Measurements from ENCODE around the gene CASKIN2.
"Not testable (repeated sequence)": the region's sequence is repeated elsewhere in the genome, so short reads cannot be mapped to it uniquely, and the experiment has no call there.

The CASKIN2 gene

DNA sequence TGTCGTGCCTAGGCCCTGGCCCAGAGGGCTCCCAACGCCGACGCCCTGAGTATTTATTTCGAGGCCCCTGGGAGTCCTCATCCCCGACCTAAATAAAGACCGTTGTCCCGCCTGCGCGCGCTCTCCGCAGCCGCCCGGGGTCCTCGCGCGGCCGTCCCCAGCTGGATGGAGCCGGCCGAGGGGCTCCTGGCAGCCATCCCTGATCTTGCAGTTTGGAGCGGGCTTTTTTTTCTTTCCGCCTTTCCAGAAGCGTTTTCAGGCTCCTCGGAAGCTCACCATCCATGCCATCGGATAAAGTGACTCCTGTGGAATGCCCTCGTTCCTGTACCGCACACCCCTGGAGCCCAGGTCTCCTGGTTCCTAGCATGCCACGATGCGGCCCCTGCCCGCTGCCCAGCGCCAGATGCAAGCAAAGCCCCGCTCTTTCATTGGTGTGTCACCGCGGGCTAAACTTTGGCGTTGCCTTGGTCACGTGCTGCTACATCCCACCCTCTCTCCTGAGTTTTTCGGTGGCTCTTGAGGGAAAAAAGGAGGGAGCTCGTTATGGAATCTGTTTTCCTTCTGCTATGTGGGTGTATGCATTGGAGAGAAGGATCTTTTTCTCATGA lies 58.2 kb downstream of the CASKIN2 start:
- no peak for DNase-seq (ENCODE audit: low read depth)
- H3K4me3 ChIP-seq (ENCODE audit: low read depth, low read length) = peak overlapping the region; percentile 92
- TF ChIP-seq, protein P1, sequence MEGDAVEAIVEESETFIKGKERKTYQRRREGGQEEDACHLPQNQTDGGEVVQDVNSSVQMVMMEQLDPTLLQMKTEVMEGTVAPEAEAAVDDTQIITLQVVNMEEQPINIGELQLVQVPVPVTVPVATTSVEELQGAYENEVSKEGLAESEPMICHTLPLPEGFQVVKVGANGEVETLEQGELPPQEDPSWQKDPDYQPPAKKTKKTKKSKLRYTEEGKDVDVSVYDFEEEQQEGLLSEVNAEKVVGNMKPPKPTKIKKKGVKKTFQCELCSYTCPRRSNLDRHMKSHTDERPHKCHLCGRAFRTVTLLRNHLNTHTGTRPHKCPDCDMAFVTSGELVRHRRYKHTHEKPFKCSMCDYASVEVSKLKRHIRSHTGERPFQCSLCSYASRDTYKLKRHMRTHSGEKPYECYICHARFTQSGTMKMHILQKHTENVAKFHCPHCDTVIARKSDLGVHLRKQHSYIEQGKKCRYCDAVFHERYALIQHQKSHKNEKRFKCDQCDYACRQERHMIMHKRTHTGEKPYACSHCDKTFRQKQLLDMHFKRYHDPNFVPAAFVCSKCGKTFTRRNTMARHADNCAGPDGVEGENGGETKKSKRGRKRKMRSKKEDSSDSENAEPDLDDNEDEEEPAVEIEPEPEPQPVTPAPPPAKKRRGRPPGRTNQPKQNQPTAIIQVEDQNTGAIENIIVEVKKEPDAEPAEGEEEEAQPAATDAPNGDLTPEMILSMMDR (conservative IDR thresholded peaks at IDR 0.05; ENCODE audit: low read depth, low read length) = no peak

DNA sequence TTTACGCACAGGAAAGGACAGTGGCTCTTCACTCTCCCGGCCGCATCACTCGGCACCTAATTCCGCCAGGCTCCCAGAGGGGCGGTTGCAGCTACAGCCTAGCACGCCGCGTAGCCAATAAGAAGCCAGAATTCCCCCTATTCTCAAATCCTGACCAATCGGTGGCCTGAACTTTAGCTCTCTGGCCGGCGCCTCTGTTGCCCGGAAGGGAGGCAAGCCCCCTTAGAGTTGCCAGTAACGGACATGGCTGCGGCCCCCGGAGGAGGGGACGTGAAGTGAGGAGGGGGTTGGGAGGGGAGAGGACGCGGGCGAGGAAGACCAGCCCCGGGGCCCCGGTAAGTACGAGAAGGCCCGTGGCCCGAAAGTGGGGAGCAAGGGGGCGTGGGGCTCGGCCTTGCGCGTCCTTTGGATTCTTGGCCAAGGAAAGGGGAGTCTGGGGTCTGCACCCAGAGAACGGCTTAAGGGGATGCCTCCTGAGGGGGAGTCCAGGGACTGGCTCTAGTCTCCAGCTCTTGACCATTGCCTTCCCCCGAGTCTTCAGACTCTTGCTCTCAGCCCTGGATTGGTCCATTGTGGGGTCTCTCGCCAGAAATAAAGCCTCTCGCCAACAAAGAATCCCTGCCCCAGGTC lies 58.8 kb downstream of the CASKIN2 start, which contains the start of gene TMEM94:
TMEM94 (plus strand) TSS at position 219 of the 630 bp plus-strand sequence. CDS start 15,271 bp downstream, outside the sequence.
- peak; percentile 99 for DNase-seq (ENCODE audit: low read depth)
- TF ChIP-seq, protein P1 (conservative IDR thresholded peaks at IDR 0.05; ENCODE audit: low read depth, low read length) = no peak
- H3K4me3 ChIP-seq (ENCODE audit: low read depth, low read length) = peak within 1 kb of the TSS; percentile 92

DNA sequence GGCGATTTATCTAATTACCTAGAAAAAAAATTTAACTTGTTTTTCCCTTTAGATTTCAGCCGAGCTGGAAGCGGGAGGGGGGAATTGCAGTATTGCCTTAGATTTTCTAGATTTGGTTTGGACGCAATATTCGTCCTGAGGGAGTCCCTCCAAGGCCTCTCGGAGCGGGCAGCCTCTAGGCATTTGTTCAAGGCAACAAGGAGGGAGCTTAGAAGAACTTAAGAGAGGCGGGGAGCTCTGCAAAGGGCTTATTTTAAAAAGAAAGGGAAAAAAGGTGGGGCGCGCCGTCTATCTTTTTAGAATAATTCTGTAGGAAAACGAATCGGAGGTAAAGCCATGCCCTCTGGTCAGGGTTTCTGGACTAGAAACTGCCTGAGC lies 59.3 kb downstream of the CASKIN2 start:
- H3K4me3 ChIP-seq (ENCODE audit: low read depth, low read length) = peak overlapping the region; percentile 92
- no peak for DNase-seq (ENCODE audit: low read depth)
- TF ChIP-seq, protein P1 (conservative IDR thresholded peaks at IDR 0.05; ENCODE audit: low read depth, low read length) = no peak

DNA sequence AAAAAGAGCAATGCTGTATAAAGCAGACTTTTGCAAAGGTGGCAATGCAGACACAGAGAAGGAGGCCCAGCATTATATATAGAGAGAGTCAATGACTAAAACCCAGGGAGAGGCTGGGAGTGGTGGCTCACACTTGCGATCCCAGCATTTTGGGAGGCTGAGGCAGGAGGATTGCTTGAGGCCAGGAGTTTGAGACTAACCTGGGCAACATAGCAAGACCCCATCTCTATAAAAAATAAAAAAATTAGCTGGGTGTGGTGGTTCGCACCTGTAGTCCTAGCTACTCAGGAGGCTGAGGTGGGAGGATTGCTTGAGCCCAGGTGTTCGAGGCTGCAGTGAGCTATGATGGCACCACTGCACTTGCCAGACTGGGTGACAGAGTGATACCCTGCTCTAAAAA lies 60.7 kb downstream of the CASKIN2 start:
- not testable (repeated sequence) for DNase-seq (ENCODE audit: low read depth)

DNA sequence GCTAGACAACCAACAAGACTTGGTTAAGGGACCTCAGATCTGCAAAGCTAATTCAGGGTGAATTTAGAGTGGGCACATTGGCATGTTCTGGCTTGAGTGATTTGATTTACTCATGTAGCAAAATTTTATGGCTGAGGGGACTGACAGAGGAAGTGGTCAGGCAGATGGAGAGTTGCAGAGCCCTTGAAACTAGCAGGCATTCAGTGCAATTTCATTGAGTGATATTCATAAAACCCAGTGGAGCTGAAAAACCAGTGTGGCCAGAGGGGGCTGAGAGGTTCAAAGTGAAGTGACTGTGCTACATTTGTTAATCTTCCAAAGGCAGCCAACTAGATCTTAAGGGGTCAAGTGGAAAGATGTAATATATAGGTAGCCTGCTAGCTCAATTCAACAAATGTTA lies 61.1 kb downstream of the CASKIN2 start:
- DNase-seq (ENCODE audit: low read depth) = no peak
- no peak overlapping the region for H3K4me3 ChIP-seq (ENCODE audit: low read depth, low read length)
- TF ChIP-seq, protein P1 (conservative IDR thresholded peaks at IDR 0.05; ENCODE audit: low read depth, low read length) = no peak

More for the DNA sequence above, 60.7 kb downstream of the CASKIN2 start:
- H3K4me3 ChIP-seq (ENCODE audit: low read depth, low read length) = not testable (repeated sequence)

DNA sequence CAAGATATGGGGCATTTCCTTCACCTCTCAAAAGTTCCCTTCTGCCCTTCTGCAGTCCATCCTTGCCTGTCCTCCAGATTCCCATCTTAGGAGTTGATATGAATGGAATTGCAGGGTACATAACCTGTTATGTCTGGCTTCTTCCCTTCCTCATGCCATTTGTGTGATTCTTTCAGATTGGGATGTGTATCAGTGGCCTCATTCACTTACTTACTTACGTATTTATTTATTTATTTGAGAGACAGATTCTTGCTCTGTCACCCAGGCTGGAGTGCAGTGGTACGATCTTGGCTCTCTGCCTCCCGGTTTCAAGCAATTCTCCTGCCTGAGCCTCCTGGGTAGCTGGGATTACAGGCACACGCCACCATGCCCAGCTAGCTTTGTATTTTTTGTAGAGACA lies 65.1 kb downstream of the CASKIN2 start:
- TF ChIP-seq, protein P1 (conservative IDR thresholded peaks at IDR 0.05; ENCODE audit: low read depth, low read length) = no peak
- DNase-seq (ENCODE audit: low read depth) = no peak
- H3K4me3 ChIP-seq (ENCODE audit: low read depth, low read length) = no peak overlapping the region

Data from choroid plexus epithelial cell (primary cell).